Activated effector memory CD4-positive, alpha-beta T cell treated with anti-CD3 and anti-CD28 coated beads, Interleukin-2, amount 50 U/mL, for 16 hours (primary cell): ENCODE data around the gene CEMP1.
"Not testable (repeated sequence)": the region's sequence is repeated elsewhere in the genome, so short reads cannot be mapped to it uniquely, and the experiment has no call there.

ENCODE experiments used
- DNase-seq: peaks from one replicate; pipeline ENCODE4 v3.0.0-alpha.2; 2020

The CEMP1 gene, protein sequence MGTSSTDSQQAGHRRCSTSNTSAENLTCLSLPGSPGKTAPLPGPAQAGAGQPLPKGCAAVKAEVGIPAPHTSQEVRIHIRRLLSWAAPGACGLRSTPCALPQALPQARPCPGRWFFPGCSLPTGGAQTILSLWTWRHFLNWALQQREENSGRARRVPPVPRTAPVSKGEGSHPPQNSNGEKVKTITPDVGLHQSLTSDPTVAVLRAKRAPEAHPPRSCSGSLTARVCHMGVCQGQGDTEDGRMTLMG

DNA sequence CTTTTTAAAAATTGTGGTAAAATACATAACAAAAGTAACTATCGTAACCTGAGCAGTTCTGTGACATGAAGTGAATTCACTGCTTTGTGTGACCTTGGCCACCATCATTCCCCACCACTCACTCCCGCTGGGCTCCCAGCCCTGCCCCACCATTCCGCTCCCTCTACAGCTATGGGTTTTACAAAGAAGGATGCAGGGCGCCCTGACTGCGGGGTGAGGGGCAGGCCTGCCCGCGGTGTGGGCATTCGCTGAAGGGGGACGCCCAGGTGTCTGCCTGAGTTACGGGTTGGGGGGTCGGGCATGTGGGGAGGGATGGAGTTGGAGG, at the start of gene CEMP1:
TSS of gene CEMP1 (minus strand) at position 38 of the 325 bp plus-strand sequence. CDS start 335 bp downstream, outside the sequence.
- DNase-seq, result no peak

DNA sequence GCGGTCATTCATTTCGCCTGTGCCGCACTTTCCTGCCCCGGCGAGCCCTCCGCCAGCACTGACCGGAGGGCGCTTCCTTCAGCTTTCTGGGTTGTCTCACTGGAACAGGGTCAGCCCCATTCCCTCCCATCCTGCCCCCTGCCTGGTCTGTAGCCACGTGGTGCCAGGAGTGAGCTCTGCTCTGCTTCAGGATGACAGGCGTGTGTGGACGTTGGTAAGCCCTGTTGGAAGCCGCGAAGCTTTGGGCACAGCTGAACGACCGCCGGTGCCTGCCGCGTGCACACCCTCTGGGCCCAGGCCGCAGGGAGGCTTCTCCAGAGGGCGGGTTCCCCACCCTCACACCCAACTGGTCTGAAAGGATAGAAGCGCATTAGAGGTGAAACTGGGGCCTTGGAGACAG, 49.6 kb upstream of the CEMP1 start:
- not testable (repeated sequence) for DNase-seq

DNA sequence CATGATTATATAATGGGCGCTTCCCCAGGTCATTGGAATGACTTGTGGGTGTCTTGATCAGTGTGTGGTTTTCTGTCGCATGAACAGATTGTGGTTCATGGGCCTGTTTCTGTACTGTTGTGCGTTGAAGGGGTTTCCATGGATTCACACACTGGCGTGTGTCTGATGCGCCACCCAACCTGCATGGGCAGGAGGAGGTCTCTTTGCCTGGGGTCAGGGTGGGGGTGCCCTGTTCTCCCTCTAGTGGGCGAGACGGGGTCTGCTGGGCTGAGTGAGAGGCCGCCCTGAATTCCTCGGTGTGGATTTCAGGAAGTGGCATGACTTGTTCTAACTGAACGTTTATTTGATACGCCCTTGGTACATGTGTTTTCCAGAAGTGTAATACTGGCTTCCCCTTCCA, 48.9 kb upstream of the CEMP1 start:
- DNase-seq, result not testable (repeated sequence)

DNA sequence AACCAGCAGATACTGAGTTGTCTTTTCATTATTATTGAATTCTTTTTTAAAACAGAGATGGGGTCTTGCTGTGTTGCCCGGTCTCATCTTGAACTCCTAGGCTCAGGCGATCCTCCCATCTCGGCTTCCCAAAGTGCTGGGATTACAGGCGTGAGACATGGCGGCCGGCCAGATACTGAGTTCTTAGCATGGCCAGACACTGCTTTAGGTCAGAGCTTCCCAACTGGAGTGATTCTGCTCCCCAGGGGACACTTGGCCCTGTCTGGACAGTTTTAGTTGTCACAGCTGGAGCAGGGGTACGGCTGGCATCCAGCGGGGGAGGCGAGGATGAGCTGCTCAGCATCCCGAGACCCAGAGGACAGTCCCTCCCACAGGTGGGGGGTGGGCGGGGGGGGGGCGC, 47.7 kb upstream of the CEMP1 start:
- not testable (repeated sequence) for DNase-seq

DNA sequence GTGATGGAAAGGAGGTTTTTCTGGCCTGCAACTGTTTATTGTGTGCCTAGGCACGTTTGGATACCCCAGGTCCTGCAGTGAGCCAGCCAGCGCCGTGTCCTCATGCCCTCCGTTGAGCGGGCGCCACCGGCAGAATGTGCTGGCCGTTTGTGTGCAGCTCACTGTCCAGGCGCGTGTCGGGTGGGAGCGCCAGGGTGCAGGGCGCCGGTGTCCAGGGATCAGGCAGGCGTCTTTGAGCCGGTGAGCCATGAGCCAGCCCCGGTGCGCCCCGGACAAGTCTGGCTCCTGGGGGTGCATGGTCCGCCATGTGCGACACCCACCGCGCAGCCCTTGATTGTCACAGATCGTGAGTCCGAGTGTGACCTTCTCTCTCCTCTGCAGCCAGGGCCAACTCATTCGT, 45.8 kb upstream of the CEMP1 start:
- not testable (repeated sequence) for DNase-seq

DNA sequence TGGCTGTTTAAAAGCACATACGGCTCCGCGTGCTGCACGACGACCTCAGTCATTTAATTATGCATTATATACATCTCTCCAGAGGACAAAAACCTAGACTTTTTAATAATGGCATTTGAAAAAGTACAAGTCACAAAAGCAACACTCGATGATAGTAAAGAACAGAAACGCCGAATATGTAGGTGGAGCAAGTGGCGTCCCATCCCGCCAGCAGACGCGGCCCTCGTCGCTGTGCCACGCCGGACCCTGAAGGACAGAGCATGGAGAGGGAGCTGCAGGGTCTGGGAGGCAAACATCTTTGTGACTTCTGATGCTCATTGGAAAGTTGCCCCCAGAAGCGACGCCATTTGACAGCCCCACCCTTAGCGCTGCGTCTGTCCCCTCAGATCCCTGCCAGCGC, 44.6 kb upstream of the CEMP1 start:
- DNase-seq, result not testable (repeated sequence)

DNA sequence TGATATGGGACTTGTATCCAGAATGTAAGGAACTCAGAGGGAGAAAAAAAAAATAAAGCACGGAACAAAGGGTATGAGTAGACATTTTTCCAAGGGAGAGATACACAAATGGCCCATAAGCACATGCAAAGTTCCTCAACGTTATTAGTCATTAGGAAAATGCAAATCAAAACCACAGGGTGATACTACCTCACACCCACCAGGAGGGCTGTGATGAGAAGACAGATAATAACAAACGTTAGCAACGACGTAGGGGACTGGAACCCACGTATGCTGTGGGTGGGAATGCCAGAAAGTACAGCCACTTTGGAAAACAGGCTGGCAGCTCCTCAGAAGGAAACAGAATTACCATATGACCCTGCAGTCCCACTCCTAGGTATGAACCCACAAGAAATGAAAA, 41.5 kb upstream of the CEMP1 start:
- DNase-seq, result not testable (repeated sequence)

DNA sequence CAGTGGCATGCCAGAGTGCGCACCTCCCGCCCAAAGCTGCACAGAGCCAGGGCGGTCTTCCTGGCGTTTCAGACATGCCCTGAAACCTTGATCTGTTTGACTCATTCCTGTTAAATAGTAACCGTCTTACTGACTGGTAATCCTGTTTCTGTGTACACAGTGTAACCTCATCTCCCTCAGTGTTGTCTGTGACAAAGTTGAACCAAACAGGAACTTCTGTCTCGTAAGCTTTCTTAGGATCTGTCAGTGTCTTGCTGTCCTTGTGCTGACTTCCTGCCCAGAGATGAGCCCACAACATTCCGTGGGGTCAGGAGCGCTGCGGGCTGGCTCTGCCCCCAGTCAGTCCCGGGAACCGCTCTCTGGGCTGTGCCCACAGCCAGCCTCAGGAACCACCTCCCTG, 37.4 kb upstream of the CEMP1 start:
- DNase-seq, result not testable (repeated sequence)

DNA sequence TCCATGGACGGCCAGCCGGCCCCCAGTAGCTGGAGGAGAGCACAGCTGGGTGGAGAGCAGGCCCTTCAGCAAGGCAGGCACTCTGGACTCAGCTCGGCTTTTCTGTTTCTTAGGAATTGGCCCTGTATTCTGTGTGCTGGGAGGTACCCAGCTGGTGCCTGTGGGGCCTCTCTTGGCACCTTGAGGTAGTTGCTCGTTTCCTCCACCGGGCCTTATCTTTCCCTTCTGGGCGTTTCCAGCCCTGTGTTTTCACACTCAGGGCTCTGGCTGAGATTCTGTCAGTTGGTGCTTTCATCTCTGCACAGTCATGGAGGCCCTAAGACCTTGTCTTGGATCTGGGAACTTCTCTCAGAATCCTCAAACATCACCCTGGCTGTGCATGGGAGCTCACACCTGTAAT, 36.3 kb upstream of the CEMP1 start:
- DNase-seq, result not testable (repeated sequence)

DNA sequence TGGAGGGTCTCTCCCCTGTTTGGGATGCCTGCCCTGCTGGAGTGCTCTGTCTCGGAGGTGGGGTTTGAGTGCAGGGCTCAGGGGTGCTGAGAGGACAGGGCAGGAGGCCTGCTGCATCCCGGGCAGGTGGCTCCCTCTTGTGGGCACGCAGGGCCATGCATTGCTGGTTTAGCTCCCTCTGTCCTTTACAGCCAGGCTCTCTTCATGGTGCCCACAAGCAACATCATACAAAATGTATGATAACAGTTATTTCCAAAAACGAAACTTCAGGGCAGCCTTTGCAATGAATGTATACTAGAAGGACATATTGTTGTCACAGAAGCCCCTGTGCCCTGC, 29.6 kb upstream of the CEMP1 start:
- DNase-seq, result peak; percentile 87

DNA sequence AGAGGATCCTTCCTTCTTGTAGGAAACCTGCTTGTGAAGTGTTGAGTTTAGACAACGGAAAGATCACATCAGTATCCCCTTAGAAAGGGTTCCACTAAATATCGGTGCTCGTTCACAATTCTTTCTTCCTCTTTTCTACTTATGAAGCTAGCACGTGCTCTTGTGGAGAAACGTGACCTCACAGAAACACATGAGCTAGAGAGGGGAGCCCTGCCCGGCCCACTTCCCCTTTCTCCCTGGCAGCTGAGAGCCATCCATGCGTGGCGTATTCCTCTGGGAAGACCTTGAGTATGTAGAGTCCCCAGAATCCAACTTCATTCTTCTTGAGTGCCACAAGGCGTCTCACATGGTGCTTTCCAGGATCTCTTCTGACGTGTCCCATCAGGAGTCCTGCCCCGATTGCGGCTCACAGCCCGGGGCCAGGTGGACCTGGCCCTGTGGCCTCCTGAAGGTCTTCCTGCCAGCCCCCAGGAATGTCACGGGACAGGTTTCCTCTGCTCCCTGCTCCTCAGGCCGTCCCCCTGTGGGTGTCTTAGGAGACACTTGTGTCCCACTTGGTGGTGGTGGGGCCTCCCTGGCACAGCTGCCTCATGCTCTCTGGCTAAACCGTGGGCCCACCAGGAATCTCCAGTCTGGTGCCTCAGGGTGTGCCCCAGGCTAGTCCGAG, 29.1 kb upstream of the CEMP1 start:
- DNase-seq, result not testable (repeated sequence)

DNA sequence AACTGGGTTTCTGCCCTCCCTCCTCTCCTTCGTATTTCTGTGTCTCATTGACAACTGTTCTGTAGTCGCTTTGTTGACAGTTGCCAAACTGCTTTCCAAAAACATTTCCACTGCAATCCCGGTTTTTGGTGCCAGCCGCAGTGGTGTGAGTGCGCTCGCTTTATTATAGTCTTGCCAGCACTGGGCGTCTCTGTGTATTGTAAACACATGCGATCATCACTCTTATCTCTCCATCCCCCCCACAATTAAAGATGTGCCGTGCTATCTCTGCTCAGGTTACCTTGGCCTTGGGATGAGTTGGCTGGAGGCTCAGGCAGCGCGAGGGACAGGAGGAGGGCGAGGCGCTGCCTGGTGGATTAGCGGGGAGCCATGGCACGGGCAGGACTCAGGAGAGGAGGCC, 25.9 kb upstream of the CEMP1 start:
- DNase-seq, result not testable (repeated sequence)

DNA sequence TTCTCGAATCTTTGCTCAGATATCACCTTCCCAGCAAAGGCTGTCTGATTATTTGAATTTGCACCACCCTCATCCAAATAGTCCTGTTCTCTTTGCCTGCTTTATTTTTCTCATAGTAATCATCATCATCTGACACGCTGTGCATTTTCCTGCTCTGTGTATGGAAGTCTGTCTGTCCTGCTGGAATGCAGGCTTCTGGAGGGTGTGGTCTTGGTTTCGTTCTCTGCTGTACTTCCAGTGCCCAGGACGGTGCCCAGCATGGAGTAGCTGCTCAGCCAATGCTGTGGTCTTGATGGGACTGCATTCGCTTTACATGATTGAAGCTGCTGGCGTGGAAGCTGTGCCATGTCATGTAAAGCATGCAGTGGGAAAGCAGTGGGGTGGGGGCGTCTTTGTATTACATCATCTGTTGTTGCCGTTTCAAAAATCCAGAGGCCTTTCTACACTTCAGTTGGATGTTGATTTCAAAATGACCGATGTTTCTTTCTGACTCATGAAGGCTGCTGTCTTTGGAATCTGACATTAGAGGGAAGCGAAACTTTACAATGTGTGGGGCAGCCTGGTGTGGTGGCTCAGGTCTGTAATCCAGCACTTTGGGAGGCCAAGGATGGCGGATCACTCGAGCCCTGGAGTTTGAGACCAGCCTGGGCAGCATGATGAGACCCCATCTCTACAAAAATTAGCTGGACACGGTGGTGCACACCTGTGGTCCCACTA, 23.7 kb upstream of the CEMP1 start:
- not testable (repeated sequence) for DNase-seq

DNA sequence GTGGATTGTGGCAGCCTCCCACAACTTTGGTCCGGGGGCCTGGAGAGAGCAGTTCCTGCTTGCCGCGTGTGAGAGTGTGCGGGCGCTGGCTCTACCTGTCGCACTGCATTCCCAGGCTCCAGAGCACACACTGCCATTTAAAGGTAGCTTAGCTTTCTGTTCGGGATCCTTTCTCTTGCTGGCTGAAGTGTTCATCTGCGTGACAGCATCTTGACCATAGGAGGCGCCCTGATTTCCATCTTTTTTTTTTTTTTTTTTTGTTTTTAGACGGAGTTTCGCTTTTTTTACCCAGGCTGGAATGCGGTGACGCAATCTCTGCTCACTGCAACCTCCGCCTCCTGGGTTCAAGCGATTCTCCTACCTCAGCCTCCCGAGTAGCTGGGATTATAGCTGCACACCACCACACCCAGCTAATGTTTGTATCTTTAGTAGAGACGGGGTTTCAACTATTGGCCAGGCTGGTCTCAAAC, 20.2 kb upstream of the CEMP1 start:
- DNase-seq, result not testable (repeated sequence)

DNA sequence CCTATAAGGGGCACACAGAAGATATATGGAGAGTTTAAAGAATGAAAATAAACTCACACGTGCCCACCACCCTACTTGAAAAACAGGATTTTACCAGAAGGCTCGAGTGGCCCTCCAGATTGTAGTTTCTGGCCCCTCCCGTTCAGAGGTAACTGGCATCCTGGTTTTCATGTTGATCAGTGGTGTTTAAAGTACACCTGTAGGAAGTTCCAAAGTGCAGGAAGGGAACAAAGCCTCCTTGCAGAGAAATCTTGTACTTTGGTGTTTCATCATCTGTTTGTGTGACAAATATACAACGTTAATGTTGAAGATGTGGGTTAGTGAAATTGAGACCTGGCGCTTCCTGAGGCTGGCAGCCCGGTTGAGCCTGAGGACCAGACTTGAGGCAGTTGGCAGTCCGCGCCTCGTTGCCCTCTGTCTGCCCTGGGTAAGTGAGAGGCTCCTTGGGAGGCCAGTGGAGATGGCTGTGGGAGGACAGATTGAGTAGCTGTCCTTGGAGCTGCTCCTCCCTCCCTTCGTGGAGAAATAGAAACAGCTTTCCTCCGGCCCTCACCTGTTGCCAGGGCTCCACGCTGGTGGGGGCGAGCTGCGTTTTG, 19.2 kb upstream of the CEMP1 start:
- not testable (repeated sequence) for DNase-seq

DNA sequence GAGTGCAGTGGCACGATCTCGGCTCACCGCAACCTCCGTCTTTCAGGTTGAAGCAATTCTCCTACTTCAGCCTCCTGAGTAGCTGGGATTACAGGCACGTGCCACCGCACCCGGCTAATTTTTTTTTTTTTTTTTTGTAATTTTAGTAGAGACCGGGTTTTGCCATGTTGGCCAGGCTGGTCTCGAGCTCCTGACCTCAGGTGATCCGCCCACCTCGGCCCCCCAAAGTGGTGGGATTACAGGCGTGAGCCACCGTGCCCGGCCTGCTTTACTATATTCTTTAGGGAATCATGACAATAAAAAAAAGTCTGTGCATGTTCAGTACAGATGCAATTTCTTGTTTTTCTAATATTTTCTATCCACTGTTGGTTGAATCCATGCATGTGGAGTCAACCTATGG, 12.6 kb upstream of the CEMP1 start:
- DNase-seq, result not testable (repeated sequence)

DNA sequence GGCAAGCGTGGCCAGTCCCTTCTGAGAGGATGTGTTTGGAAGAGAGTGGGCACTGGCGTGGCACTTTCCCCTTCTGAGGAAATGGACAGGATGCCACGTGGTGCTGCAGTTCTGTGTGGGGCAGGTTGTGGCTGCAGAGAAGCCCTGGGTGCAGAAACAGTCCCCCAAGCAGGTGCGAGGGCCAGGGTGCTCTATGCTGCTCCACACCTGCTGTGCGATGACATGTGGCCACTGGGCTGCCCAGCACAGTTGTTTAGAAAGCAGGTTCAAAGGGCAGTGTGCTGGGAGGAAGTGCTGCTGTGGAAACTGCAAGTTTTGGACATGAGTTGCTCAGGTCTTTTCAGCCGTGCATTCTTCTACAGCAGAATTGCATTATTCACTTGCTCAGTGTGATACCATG, 10.2 kb upstream of the CEMP1 start:
- DNase-seq, result not testable (repeated sequence)

DNA sequence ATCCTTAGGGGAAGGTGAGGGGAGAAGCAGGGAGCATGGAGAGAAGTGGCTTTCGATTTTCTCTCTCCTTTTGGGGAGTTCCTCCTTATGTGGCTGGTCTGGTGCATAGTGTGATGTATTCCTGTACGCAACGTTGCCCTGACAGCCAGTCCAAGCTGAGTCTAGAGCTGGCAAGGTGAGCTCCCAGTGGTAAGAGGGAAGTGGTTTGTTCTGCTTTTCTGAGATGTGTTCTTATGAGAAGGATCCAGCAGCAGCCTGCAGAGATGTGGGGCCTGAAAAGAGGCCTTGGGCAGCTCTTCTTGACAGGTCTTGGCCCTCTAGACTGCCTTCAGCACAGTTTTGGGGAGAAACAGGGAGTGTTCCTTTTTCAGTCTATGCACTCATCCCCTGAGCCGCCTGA, 9.7 kb upstream of the CEMP1 start:
- not testable (repeated sequence) for DNase-seq

DNA sequence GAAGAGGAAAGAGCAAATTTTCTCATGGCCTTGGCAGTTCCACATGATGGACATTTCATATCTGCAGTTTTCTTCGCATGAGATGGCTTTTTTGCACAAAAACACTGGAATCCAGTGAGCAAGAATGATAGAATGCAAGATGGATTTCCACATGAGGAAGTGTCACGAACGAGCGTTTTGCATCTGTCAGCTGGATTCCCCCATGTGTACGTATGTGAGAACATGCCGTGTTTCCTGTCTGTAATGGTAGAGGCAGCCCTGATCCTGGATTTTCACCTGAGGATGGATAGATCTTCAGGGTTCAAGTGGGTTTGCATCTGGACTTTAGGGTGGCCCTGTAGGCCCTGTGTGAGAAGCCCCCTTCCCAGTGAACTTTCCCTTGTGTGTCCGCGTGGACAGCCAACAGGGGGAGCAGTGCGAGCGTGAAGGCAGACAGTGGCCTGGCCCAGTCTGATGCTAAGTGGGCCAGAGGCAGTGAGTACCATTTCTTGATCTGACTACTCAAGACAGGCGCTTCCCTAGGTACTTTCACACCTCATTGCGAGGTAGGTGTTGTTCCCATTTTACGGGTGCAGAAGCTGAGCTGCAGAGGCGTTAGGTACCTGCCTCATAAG, 8.7 kb upstream of the CEMP1 start:
- DNase-seq, result peak; percentile 79

DNA sequence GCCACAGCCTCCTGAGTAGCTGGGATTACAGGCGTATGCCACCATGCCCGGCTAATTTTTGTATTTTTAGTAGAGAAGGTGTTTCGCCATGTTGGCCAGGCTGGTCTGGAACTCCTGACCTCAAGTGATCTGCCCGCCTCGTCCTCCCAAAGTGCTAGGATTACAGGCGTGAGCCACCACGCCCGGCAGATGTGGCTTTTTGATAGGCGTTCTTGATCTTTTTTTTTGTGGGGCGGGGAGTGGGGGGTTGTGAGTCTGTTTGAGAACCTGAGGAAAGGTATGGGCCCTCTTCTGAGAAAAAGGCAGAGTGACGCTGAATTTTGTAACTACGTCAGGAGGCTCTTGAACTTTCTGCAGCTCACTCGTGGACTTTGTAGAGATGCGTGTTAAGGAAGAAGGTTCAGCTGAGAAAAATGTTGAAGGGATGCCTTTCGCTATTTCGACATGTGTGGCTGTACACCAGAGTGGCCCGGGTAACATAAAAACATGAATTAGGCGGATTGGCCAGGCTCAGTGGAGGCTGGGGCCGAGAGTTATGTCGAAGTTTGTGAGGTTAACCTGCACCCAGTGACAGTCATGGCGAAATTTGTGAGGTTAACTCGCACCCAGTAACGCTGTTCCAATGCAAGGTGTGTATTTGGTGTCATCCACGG, 8.1 kb upstream of the CEMP1 start:
- DNase-seq, result not testable (repeated sequence)

DNA sequence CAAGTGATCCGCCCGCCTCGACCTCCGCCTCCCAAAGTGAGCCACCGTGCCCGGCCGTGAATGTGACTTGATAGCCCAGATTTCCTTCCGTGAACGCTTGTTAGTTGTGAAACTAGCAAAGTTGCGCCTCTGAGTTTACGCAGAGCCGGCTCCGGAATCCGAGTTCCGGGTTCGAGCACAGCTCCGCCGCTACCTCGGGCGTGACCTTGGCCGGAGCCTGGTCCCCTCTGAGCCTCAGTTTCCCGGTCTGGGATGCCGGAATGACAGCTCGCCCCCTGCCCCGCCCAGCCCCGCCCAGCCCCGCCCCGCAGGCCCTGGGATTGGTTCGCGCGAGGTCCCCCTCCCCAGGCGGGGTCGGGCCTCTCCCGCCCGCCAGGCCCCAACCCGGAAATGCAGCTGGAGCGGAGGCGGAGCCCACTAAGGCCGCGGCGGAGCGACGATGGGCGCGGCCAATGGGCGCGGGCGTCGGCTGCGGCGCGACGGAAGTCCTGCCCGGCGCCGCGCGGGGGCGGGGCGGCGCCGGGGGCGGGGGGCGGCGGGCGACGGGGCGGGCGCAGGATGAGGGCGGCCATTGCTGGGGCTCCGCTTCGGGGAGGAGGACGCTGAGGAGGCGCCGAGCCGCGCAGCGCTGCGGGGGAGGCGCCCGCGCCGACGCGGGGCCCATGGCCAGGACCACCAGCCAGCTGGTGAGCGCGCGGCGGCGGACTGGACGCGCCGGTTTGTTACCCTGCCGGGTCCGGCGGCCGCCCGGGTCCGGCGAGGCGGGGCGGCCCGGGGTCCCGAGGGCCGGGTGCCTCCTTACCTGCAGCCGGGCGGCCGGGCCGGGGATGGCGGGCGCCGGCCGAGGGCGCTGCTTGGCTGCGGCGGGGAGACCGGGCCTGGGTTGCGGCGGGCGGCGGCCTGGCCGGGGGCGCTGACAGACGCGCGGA, 6.5 kb upstream of the CEMP1 start, which contains the start of gene PDPK1:
TSS of gene PDPK1 (plus strand) at position 571 of the 929 bp plus-strand sequence. CDS start at position 663, 92 bp downstream.
- peak; percentile 98 for DNase-seq
